HCT116 (cell line): Measurements from ENCODE around the gene CCDC90B. TPM values are rescaled to one million over a fixed set of nuclear protein-coding genes. Genes with fewer than 3 reads are reported as not detected.

ENCODE experiments used
- ATAC-seq: fragments of 200-7000 bp; cut with Tn5 transposase; 2 replicates; pipeline ENCODE4 v1.9.1; 2020; ENCODE audit warnings: mild to moderate bottlenecking, moderate library complexity
- BruUV-seq: library from RNA; stranded (reverse); fragments of 400-500 nt; replicated peaks from 2 replicates; lab custom pipeline; 2021; lab: Mats Ljungman, UMichigan
- CTCF ChIA-PET: fragments of 300-600 bp; sonication (Branson Sonifier 250); formaldehyde crosslinking; loops from one replicate; lab custom pipeline; 2021; ENCODE audit warnings: antibody characterized with exemption; lab: Charles Lee
- POLR2A ChIA-PET: fragments of 300-600, 350-600 bp; sonication (Branson Sonifier 250); formaldehyde crosslinking; loops from one replicate; lab custom pipeline; 2021; ENCODE audit warnings: antibody characterized with exemption; lab: Charles Lee
- RAD21 ChIA-PET, 2 experiments: fragments of 300-600 bp; sonication (Branson Sonifier 250); formaldehyde crosslinking; loops; one replicate each; lab custom pipeline; 2023; ENCODE audit warnings: low total read pairs in 2 of 2; ENCODE audit not compliant: uncharacterized antibody in 2 of 2, unreplicated experiment in 2 of 2, low non-redundant PET in 1 of 2; lab: Charles Lee
- DNase-seq: peaks from one replicate; pipeline ENCODE4 v3.0.0-alpha.2; 2010; ENCODE audit warnings: low read depth, low spot score
- H2AFZ ChIP-seq: fragments of 200-600 bp; shearing (Covaris generic), sonication (generic); 2 replicates; pipeline ENCODE4 v1.6.1; 2017; ENCODE audit warnings: low read depth, mixed run types, mixed read lengths, antibody characterized with exemption, low read length; ENCODE audit not compliant: poor library complexity, severe bottlenecking
- H3K27ac ChIP-seq: 2 replicates; pipeline ENCODE4 v1.5.1; 2012; ENCODE audit warnings: low read depth, low read length
- H3K27me3 ChIP-seq: fragments of 200-600 bp; sonication (generic); 2 replicates; pipeline ENCODE4 v1.6.1; 2016; ENCODE audit warnings: mixed run types, low read length, mixed read lengths; ENCODE audit not compliant: insufficient read depth
- H3K36me3 ChIP-seq, 2 experiments: fragments of 200-500 bp in 1 of 2; fragments of 200-600 bp in 1 of 2; sonication (Bioruptor generic) in 1 of 2; sonication (generic) in 1 of 2; 2 replicates each; pipeline versions ENCODE4 v1.5.1 to v1.6.1; 2014 to 2016; ENCODE audit warnings: low read length in 2 of 2, inconsistent platforms in 1 of 2, mixed read lengths in 1 of 2, mixed run types in 1 of 2; ENCODE audit not compliant: insufficient read depth in 2 of 2, control insufficient read depth in 1 of 2
- H3K4me1 ChIP-seq, 2 experiments: fragments of 200-600 bp in 1 of 2; sonication (generic) in 1 of 2; 2 replicates each; pipeline versions ENCODE4 v1.5.1 to v1.6.1; 2012 to 2017; ENCODE audit warnings: low read length in 2 of 2, inconsistent platforms in 1 of 2, mild to moderate bottlenecking in 1 of 2, mixed read lengths in 1 of 2, mixed run types in 1 of 2, moderate library complexity in 1 of 2; ENCODE audit not compliant: insufficient read depth in 2 of 2, control insufficient read depth in 1 of 2
- H3K4me2 ChIP-seq: fragments of 200-600 bp; sonication (generic); 2 replicates; pipeline ENCODE4 v1.6.1; 2017; ENCODE audit warnings: mixed run types, low read length, mixed read lengths
- H3K4me3 ChIP-seq, 2 experiments: fragments of 200-600 bp in 1 of 2; sonication (generic) in 1 of 2; replicated peaks in 1 of 2; 2 replicates each; pipeline ENCODE4 v1.5.1; 2011 to 2016; ENCODE audit warnings: low read length in 2 of 2, control low read depth in 1 of 2, low read depth in 1 of 2, mild to moderate bottlenecking in 1 of 2, mixed read lengths in 1 of 2, mixed run types in 1 of 2
- H3K79me2 ChIP-seq: fragments of 200-600 bp; sonication (generic); 2 replicates; pipeline ENCODE4 v1.6.1; 2017; ENCODE audit warnings: mild to moderate bottlenecking, mixed run types, low read length, moderate library complexity, mixed read lengths; ENCODE audit not compliant: insufficient read depth
- H3K9ac ChIP-seq: fragments of 200-600 bp; sonication (generic); 2 replicates; pipeline ENCODE4 v1.6.1; 2016; ENCODE audit warnings: low read length, mixed read lengths
- H3K9me2 ChIP-seq: fragments of 200-600 bp; sonication (generic), shearing (Covaris generic); 2 replicates; pipeline ENCODE4 v1.6.1; 2017; ENCODE audit warnings: mixed run types, mild to moderate bottlenecking, moderate library complexity; ENCODE audit not compliant: insufficient read depth
- H3K9me3 ChIP-seq, 2 experiments: fragments of 200-500 bp in 1 of 2; fragments of 200-600 bp in 1 of 2; sonication (Bioruptor generic) in 1 of 2; sonication (generic) in 1 of 2; 2 replicates each; pipeline ENCODE4 v1.6.1; 2014 to 2017; ENCODE audit warnings: low read length in 2 of 2, mixed read lengths in 2 of 2, inconsistent platforms in 1 of 2, low read depth in 1 of 2, mild to moderate bottlenecking in 1 of 2, mixed run types in 1 of 2, moderate library complexity in 1 of 2; ENCODE audit not compliant: control insufficient read depth in 1 of 2, insufficient read depth in 1 of 2
- H4K20me1 ChIP-seq: fragments of 200-600 bp; sonication (generic), shearing (Covaris generic); 2 replicates; pipeline ENCODE4 v1.6.1; 2017; ENCODE audit warnings: mixed run types, mild to moderate bottlenecking, moderate library complexity; ENCODE audit not compliant: insufficient read depth
- ATF3 ChIP-seq: IDR thresholded peaks from 2 replicates; pipeline ENCODE4 v1.6.1; 2012
- CBX3 ChIP-seq: IDR thresholded peaks from 2 replicates; pipeline ENCODE4 v1.6.1; 2012; ENCODE audit warnings: low read depth
- CEBPB ChIP-seq: IDR thresholded peaks from 2 replicates; pipeline ENCODE4 v1.6.1; 2012; ENCODE audit warnings: low read depth
- EGR1 ChIP-seq: IDR thresholded peaks from 2 replicates; pipeline ENCODE4 v1.6.1; 2012; ENCODE audit warnings: low read depth
- ELF1 ChIP-seq: IDR thresholded peaks from 2 replicates; pipeline ENCODE4 v1.6.1; 2012; ENCODE audit warnings: low read depth, borderline replicate concordance
- EZH2phosphoT487 ChIP-seq: fragments of 200-600 bp; IDR thresholded peaks from 2 replicates; pipeline ENCODE4 v1.6.1; 2018; ENCODE audit warnings: antibody characterized with exemption, borderline replicate concordance
- FOSL1 ChIP-seq: IDR thresholded peaks from 2 replicates; pipeline ENCODE4 v1.6.1; 2012; ENCODE audit warnings: low read depth
- JUND ChIP-seq: IDR thresholded peaks from 2 replicates; pipeline ENCODE4 v1.6.1; 2012
- MAX ChIP-seq: IDR thresholded peaks from 2 replicates; pipeline ENCODE4 v1.6.1; 2012
- POLR2A ChIP-seq: IDR thresholded peaks from 2 replicates; pipeline ENCODE4 v1.7.0; 2011; ENCODE audit warnings: borderline replicate concordance; ENCODE audit not compliant: insufficient read depth, insufficient read length; ENCODE audit errors: extremely low read depth
- RAD21 ChIP-seq: IDR thresholded peaks from 2 replicates; pipeline ENCODE4 v1.6.1; 2012; ENCODE audit warnings: low read depth, mild to moderate bottlenecking
- REST ChIP-seq: IDR thresholded peaks from 2 replicates; pipeline ENCODE4 v1.6.1; 2012; ENCODE audit warnings: low read depth
- SIN3A ChIP-seq: IDR thresholded peaks from 2 replicates; pipeline ENCODE4 v1.6.1; 2012; ENCODE audit warnings: low read depth
- SP1 ChIP-seq: IDR thresholded peaks from 2 replicates; pipeline ENCODE4 v1.6.1; 2012; ENCODE audit warnings: low read depth
- SRF ChIP-seq: IDR thresholded peaks from 2 replicates; pipeline ENCODE4 v1.6.1; 2012; ENCODE audit warnings: low read depth
- TCF7L2 ChIP-seq: IDR thresholded peaks from 2 replicates; pipeline ENCODE4 v1.7.0; 2011; ENCODE audit warnings: borderline replicate concordance, inconsistent platforms; ENCODE audit not compliant: insufficient read depth, insufficient read length; ENCODE audit errors: extremely low read depth
- YY1 ChIP-seq: IDR thresholded peaks from 2 replicates; pipeline ENCODE4 v1.6.1; 2011; ENCODE audit warnings: low read length, low read depth, moderate library complexity, mild to moderate bottlenecking; ENCODE audit not compliant: insufficient replicate concordance; ENCODE audit errors: extremely low read depth
- ZBTB33 ChIP-seq: IDR thresholded peaks from 2 replicates; pipeline ENCODE4 v1.6.1; 2011; ENCODE audit warnings: mild to moderate bottlenecking, low read length, moderate library complexity; ENCODE audit not compliant: insufficient replicate concordance; ENCODE audit errors: extremely low read depth
- ZNF274 ChIP-seq: fragments of 200-500 bp; sonication (Bioruptor generic); IDR thresholded peaks from 2 replicates; pipeline ENCODE4 v1.6.1; 2014; ENCODE audit warnings: mild to moderate bottlenecking, low read depth, low read length, inconsistent platforms
- intact Hi-C: fragments of 100-400 bp; cut with micrococcal nuclease; formaldehyde crosslinking; loops from 2 replicates; pipeline ENCODE4 v1.10.0; 2022
- total RNA-seq: library from RNA; stranded (reverse); gene quantifications from one replicate; pipeline ENCODE4 v1.2.1, GENCODE V29; 2021; ENCODE audit not compliant: unreplicated experiment
- TF ChIP-seq, protein P1 (sequence below), 3 experiments: fragments of 200-600 bp in 1 of 3; sonication (generic) in 1 of 3; IDR thresholded peaks in 2 of 3; conservative IDR thresholded peaks in 1 of 3; 2 replicates each; pipeline ENCODE4 v1.5.1; 2012 to 2017; ENCODE audit warnings: low read depth in 2 of 3, low read length in 2 of 3, antibody characterized with exemption in 1 of 3, borderline replicate concordance in 1 of 3, control low read depth in 1 of 3, mild to moderate bottlenecking in 1 of 3, mixed read lengths in 1 of 3, mixed run types in 1 of 3, moderate library complexity in 1 of 3; ENCODE audit not compliant: insufficient read depth in 1 of 3

CCDC90B gene
- total RNA-seq, 1 experiment from 2014 or later, result 30.3 TPM

- no peaks in the 10 kb centered on the region for H3K9me3 ChIP-seq
- H3K4me2 ChIP-seq, result no peak overlapping the region
- CTCF ChIA-PET, result no interaction called here
- DNase-seq (no peak), ATAC-seq (no peak)
- no TSS peak for BruUV-seq
- no peak overlapping the region for H3K9ac ChIP-seq
- H2AFZ ChIP-seq, result no peak overlapping the region
- TF ChIP-seq EZH2phosphoT487 (no peak), CEBPB (no peak), RAD21 (no peak), CBX3 (no peak), ZNF274 (no peak), JUND (no peak), FOSL1 (no peak), SIN3A (no peak), ELF1 (no peak), YY1 (no peak), ZBTB33 (no peak), SRF (no peak), EGR1 (no peak), POLR2A (no peak), ATF3 (no peak), MAX (no peak), SP1 (no peak), TCF7L2 (no peak), REST (no peak)
- TF ChIP-seq, protein P1, sequence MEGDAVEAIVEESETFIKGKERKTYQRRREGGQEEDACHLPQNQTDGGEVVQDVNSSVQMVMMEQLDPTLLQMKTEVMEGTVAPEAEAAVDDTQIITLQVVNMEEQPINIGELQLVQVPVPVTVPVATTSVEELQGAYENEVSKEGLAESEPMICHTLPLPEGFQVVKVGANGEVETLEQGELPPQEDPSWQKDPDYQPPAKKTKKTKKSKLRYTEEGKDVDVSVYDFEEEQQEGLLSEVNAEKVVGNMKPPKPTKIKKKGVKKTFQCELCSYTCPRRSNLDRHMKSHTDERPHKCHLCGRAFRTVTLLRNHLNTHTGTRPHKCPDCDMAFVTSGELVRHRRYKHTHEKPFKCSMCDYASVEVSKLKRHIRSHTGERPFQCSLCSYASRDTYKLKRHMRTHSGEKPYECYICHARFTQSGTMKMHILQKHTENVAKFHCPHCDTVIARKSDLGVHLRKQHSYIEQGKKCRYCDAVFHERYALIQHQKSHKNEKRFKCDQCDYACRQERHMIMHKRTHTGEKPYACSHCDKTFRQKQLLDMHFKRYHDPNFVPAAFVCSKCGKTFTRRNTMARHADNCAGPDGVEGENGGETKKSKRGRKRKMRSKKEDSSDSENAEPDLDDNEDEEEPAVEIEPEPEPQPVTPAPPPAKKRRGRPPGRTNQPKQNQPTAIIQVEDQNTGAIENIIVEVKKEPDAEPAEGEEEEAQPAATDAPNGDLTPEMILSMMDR (IDR thresholded peaks at IDR 0.05 in 2 of 3, conservative IDR thresholded peaks at IDR 0.05 in 1 of 3; ENCODE audit: borderline replicate concordance in 1 of 3, insufficient read depth in 1 of 3, low read depth in 2 of 3, low read length in 2 of 3), result no peak
- H3K4me3 ChIP-seq, result no peak overlapping the region
- POLR2A ChIA-PET, result no interaction called here
- H3K27ac ChIP-seq, result no peak overlapping the region
- H4K20me1 ChIP-seq, result no peaks in the 10 kb centered on the region
- H3K27me3 ChIP-seq, result peaks cover 32% of the 10 kb centered on the region
- RAD21 ChIA-PET, result no interaction called here
- no peaks in the 10 kb centered on the region for H3K36me3 ChIP-seq
- no peaks in the 10 kb centered on the region for H3K4me1 ChIP-seq
- intact Hi-C loops, result no loop called here
- H3K79me2 ChIP-seq, result no peaks in the 10 kb centered on the region
- no peaks in the 10 kb centered on the region for H3K9me2 ChIP-seq
Measured at GRCh38 chr11:83326326-83326725, 40.2 kb upstream of the CCDC90B start.
